ENCODE data around the gene SEMA6D. TPM values are rescaled to one million over a fixed set of nuclear protein-coding genes. Genes with fewer than 3 reads are reported as not detected.

SEMA6D gene
- total RNA-seq, 1 experiment from 2014 or later: 15.8 TPM

DNA sequence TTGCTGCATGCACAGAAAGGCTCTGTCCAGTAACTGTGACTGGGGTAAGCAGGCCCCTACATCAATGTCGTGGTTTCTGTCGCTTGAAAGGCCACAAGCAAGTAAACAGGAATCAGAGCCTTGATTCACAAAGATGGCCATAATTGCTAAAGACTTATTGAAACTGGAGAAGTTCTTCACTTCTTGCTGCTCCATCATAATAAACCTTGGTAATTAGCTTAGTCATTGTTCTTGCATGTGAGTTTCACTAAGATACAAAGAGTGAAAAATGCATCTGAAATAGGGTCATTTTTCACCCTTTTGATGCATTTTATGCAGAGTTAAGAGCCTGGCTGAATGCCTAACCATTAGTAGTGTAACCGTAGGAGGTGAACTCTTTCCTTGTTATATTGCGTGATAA lies 3.2 kb downstream of the SEMA6D start:
- H3K79me2 ChIP-seq (ENCODE audit: insufficient read depth, low read length): no peaks in the 10 kb centered on the region
- no CpG with 5 or more reads among the region's 4 CpGs for WGBS (ENCODE audit: extremely low coverage, insufficient read length, low lambda C conversion rate)
- Mint-ChIP-seq H3K36me3 (ENCODE audit: insufficient read depth in 1 of 3, low read depth in 3 of 3) (peaks cover 0 to 13% (median 2%) of the 10 kb centered on the region in 3 experiments; a peak in 2 of 7 replicates), H3K4me1 (peaks cover 48 to 64% of the 10 kb centered on the region in 2 experiments), H3K9me3 (peaks cover 0 to 3% of the 10 kb centered on the region in 2 experiments; a peak in 1 of 5 replicates), H3K4me3 (peak overlapping the region; percentile 8 to 17; a peak in 4 of 5 replicates), H3K27ac (no peak overlapping the region), H3K27me3 (ENCODE audit: low read depth) (peaks cover 39% of the 10 kb centered on the region)
- H3K27ac ChIP-seq (ENCODE audit: insufficient read length, low read depth, low read length): no peak overlapping the region
- H3K56ac ChIP-seq (ENCODE audit: insufficient read length, low read depth, low read length): no peak overlapping the region
- H3T11ph ChIP-seq (ENCODE audit: low read length): no peak overlapping the region
- no peak overlapping the region for H3K23ac ChIP-seq (ENCODE audit: insufficient read length, low read depth, low read length)
- no peak overlapping the region for H3K4me2 ChIP-seq (ENCODE audit: insufficient read depth, insufficient read length, low read length)
- no peak overlapping the region for H3K9ac ChIP-seq (ENCODE audit: extremely low read depth, insufficient read length, low read length)
- no peak overlapping the region for H2BK15ac ChIP-seq (ENCODE audit: low read depth, low read length)
- no peak overlapping the region for H3K14ac ChIP-seq (ENCODE audit: insufficient read depth, low read length)
- H4K5ac ChIP-seq (ENCODE audit: insufficient read length, low read depth, low read length): no peak overlapping the region
- H3K27me3 ChIP-seq (ENCODE audit: insufficient read depth, low read length): peaks cover 16% of the 10 kb centered on the region; the same call in 1 of the 2 replicates
- peaks cover 13% of the 10 kb centered on the region for H3K23me2 ChIP-seq (ENCODE audit: insufficient read length, low read depth, low read length, poor library complexity, severe bottlenecking)
- no peak for DNase-seq
- H2BK20ac ChIP-seq (ENCODE audit: low read depth, low read length, poor library complexity, severe bottlenecking): no peak overlapping the region
- H3K4me1 ChIP-seq (ENCODE audit: insufficient read depth, low read length): no peaks in the 10 kb centered on the region
- no peak overlapping the region for H3K18ac ChIP-seq (ENCODE audit: insufficient read length, low read depth, low read length)
- H3K79me1 ChIP-seq (ENCODE audit: insufficient read depth, low read depth, low read length, poor library complexity, severe bottlenecking): no peaks in the 10 kb centered on the region
- H4K20me1 ChIP-seq (ENCODE audit: control insufficient read depth, insufficient read depth, insufficient read length): no peaks in the 10 kb centered on the region
- no peak overlapping the region for H2AFZ ChIP-seq (ENCODE audit: low read length)
- H4K91ac ChIP-seq (ENCODE audit: insufficient read length, low read depth, low read length): no peak overlapping the region
- no peak for TF ChIP-seq CTCF (conservative IDR thresholded peaks at IDR 0.05)
- H3K9me3 ChIP-seq (ENCODE audit: control insufficient read depth, low read depth, low read length): no peaks in the 10 kb centered on the region
- no peak overlapping the region for H2BK5ac ChIP-seq (ENCODE audit: insufficient read length, low read length)
- H2BK120ac ChIP-seq (ENCODE audit: low read depth, low read length, poor library complexity, severe bottlenecking): no peak overlapping the region
- H4K8ac ChIP-seq (replicated peaks; ENCODE audit: insufficient read length, low read depth, low read length): no peak overlapping the region
- no peak overlapping the region for H2AK5ac ChIP-seq (ENCODE audit: insufficient read length, low read length)
- no peak overlapping the region for H2BK12ac ChIP-seq (ENCODE audit: insufficient read length, low read depth, low read length)
- H3K4ac ChIP-seq (ENCODE audit: low read depth, low read length): no peak overlapping the region

Measured in H9 (cell line).